Activated CD4-positive, alpha-beta memory T cell treated with anti-CD3 and anti-CD28 coated beads, Interleukin-2, amount 10 ng/mL, durations not matched to agents 7 days and 5 days (primary cell): Measurements from ENCODE around the gene DAPK1. TPM values are rescaled to one million over a fixed set of nuclear protein-coding genes. Genes with fewer than 3 reads are reported as not detected.
"Not testable (repeated sequence)": the region's sequence is repeated elsewhere in the genome, so short reads cannot be mapped to it uniquely, and the experiment has no call there.

Experiments used
- CTCF ChIA-PET: fragments of 350-600 bp; sonication (Branson Sonifier 250); formaldehyde crosslinking; loops from one replicate; lab custom pipeline; 2021; ENCODE audit warnings: antibody characterized with exemption, inconsistent platforms; lab: Charles Lee
- POLR2A ChIA-PET: fragments of 350-600 bp; sonication (Branson Sonifier 250); formaldehyde crosslinking; loops from one replicate; lab custom pipeline; 2021; ENCODE audit warnings: antibody characterized with exemption; lab: Charles Lee
- DNase-seq: peaks from one replicate; pipeline ENCODE4 v3.0.0-alpha.2; 2020
- H3K27ac Mint-ChIP-seq: one replicate; pipeline ENCODE4 v1.8.0; 2021; ENCODE audit warnings: mild to moderate bottlenecking, mixed read lengths
- H3K27me3 Mint-ChIP-seq: one replicate; pipeline ENCODE4 v1.8.0; 2021; ENCODE audit warnings: mixed read lengths
- H3K36me3 Mint-ChIP-seq: one replicate; pipeline ENCODE4 v1.8.0; 2021; ENCODE audit warnings: low read depth, mixed read lengths
- H3K4me1 Mint-ChIP-seq: one replicate; pipeline ENCODE4 v1.8.0; 2021; ENCODE audit warnings: mixed read lengths
- H3K4me3 Mint-ChIP-seq: one replicate; pipeline ENCODE4 v1.8.0; 2021; ENCODE audit warnings: mild to moderate bottlenecking, mixed read lengths
- H3K9me3 Mint-ChIP-seq: one replicate; pipeline ENCODE4 v1.8.0; 2021; ENCODE audit warnings: mixed read lengths
- total RNA-seq, 2 experiments: library from RNA; stranded (reverse); gene quantifications; one replicate each; pipeline ENCODE4 v1.2.3, GENCODE V29; 2021

Gene DAPK1
- total RNA-seq, 2 experiments from 2014 or later = 0.50 to 0.86 TPM

- Mint-ChIP-seq H3K36me3 (no peaks in the 10 kb centered on the region), H3K4me1 (no peaks in the 10 kb centered on the region), H3K9me3 (no peaks in the 10 kb centered on the region), H3K4me3 (no peak overlapping the region), H3K27me3 (no peaks in the 10 kb centered on the region), H3K27ac (no peak overlapping the region)
- ChIA-PET CTCF (interaction anchor here (1.0 kb wide), 1 partner anchor 144 kb away, joined by 3 read pairs; no protein-coding TSS in a partner anchor), POLR2A (no interaction called here)
- DNase-seq = no peak
Measured at GRCh38 chr9:87481890-87482855, 15.5 kb upstream of the DAPK1 start.

GRCh38 chr9:87490225-87490624 lies 7.4 kb upstream of the DAPK1 start:
- DNase-seq = no peak
- no peaks in the 10 kb centered on the region for H3K36me3 Mint-ChIP-seq
- ChIA-PET POLR2A (no interaction called here), CTCF (no interaction called here)
- no peak overlapping the region for H3K27ac Mint-ChIP-seq
- no peak overlapping the region for H3K4me3 Mint-ChIP-seq
- no peaks in the 10 kb centered on the region for H3K9me3 Mint-ChIP-seq
- H3K4me1 Mint-ChIP-seq = no peaks in the 10 kb centered on the region
- peaks cover 15% of the 10 kb centered on the region for H3K27me3 Mint-ChIP-seq

- Mint-ChIP-seq H3K9me3 (no peaks in the 10 kb centered on the region), H3K4me3 (no peak overlapping the region), H3K36me3 (no peaks in the 10 kb centered on the region), H3K4me1 (no peaks in the 10 kb centered on the region), H3K27ac (no peak overlapping the region), H3K27me3 (peaks cover 17% of the 10 kb centered on the region)
- ChIA-PET POLR2A (no interaction called here), CTCF (no interaction called here)
- no peak for DNase-seq
Measured at GRCh38 chr9:87490907-87491306, 6.8 kb upstream of the DAPK1 start.

GRCh38 chr9:87491523-87491922 lies 6.1 kb upstream of the DAPK1 start:
- ChIA-PET POLR2A (no interaction called here), CTCF (no interaction called here)
- Mint-ChIP-seq H3K36me3 (no peaks in the 10 kb centered on the region), H3K4me3 (no peak overlapping the region), H3K4me1 (no peaks in the 10 kb centered on the region), H3K27me3 (peaks cover 23% of the 10 kb centered on the region), H3K9me3 (no peaks in the 10 kb centered on the region), H3K27ac (no peak overlapping the region)
- DNase-seq = no peak

GRCh38 chr9:87492642-87493041 lies 5.0 kb upstream of the DAPK1 start:
- DNase-seq = no peak
- no peaks in the 10 kb centered on the region for H3K9me3 Mint-ChIP-seq
- no peak overlapping the region for H3K4me3 Mint-ChIP-seq
- no peaks in the 10 kb centered on the region for H3K36me3 Mint-ChIP-seq
- CTCF ChIA-PET = interaction anchor here (0.7 kb wide), 1 partner anchor 76 kb away, joined by 3 read pairs; no protein-coding TSS in a partner anchor
- peaks cover 31% of the 10 kb centered on the region for H3K27me3 Mint-ChIP-seq
- no peak overlapping the region for H3K27ac Mint-ChIP-seq
- POLR2A ChIA-PET = no interaction called here
- H3K4me1 Mint-ChIP-seq = no peaks in the 10 kb centered on the region

GRCh38 chr9:87494970-87495471 lies 2.6 kb upstream of the DAPK1 start:
- H3K9me3 Mint-ChIP-seq = no peaks in the 10 kb centered on the region
- POLR2A ChIA-PET = no interaction called here
- CTCF ChIA-PET = no interaction called here
- DNase-seq = no peak
- peaks cover 45% of the 10 kb centered on the region for H3K27me3 Mint-ChIP-seq
- H3K4me3 Mint-ChIP-seq = no peak overlapping the region
- no peaks in the 10 kb centered on the region for H3K36me3 Mint-ChIP-seq
- H3K4me1 Mint-ChIP-seq = peaks cover 8% of the 10 kb centered on the region
- H3K27ac Mint-ChIP-seq = no peak overlapping the region

- peak overlapping the region; percentile 49 for H3K4me3 Mint-ChIP-seq
- H3K9me3 Mint-ChIP-seq = no peaks in the 10 kb centered on the region
- no peak overlapping the region for H3K27ac Mint-ChIP-seq
- H3K27me3 Mint-ChIP-seq = peaks cover 48% of the 10 kb centered on the region
- H3K36me3 Mint-ChIP-seq = no peaks in the 10 kb centered on the region
- POLR2A ChIA-PET = no interaction called here
- H3K4me1 Mint-ChIP-seq = peaks cover 10% of the 10 kb centered on the region
- DNase-seq = no peak
- CTCF ChIA-PET = no interaction called here
Measured at GRCh38 chr9:87497080-87497603, 525 bp upstream of the DAPK1 start.

GRCh38 chr9:87498046-87498810 lies 561 bp downstream of the DAPK1 start:
- Mint-ChIP-seq H3K4me1 (peaks cover 10% of the 10 kb centered on the region), H3K27me3 (peaks cover 41% of the 10 kb centered on the region), H3K27ac (no peak overlapping the region), H3K4me3 (peak overlapping the region; percentile 30), H3K36me3 (no peaks in the 10 kb centered on the region), H3K9me3 (no peaks in the 10 kb centered on the region)
- POLR2A ChIA-PET = interaction anchor here (0.8 kb wide), 1 partner anchor 294 kb away, joined by 3 read pairs; no protein-coding TSS in a partner anchor
- no peak for DNase-seq
- CTCF ChIA-PET = no interaction called here

GRCh38 chr9:87498811-87499360 lies 1.2 kb downstream of the DAPK1 start:
- no peak overlapping the region for H3K27ac Mint-ChIP-seq
- no peaks in the 10 kb centered on the region for H3K9me3 Mint-ChIP-seq
- DNase-seq = no peak
- no peaks in the 10 kb centered on the region for H3K36me3 Mint-ChIP-seq
- CTCF ChIA-PET = no interaction called here
- H3K4me1 Mint-ChIP-seq = peaks cover 10% of the 10 kb centered on the region
- POLR2A ChIA-PET = interaction anchor here (0.8 kb wide), 1 partner anchor 293 kb away, joined by 3 read pairs; no protein-coding TSS in a partner anchor
- peaks cover 37% of the 10 kb centered on the region for H3K27me3 Mint-ChIP-seq
- H3K4me3 Mint-ChIP-seq = no peak overlapping the region

- Mint-ChIP-seq H3K27me3 (peaks cover 37% of the 10 kb centered on the region), H3K4me3 (no peak overlapping the region), H3K27ac (no peak overlapping the region), H3K36me3 (no peaks in the 10 kb centered on the region), H3K4me1 (peaks cover 10% of the 10 kb centered on the region), H3K9me3 (no peaks in the 10 kb centered on the region)
- ChIA-PET POLR2A (no interaction called here), CTCF (no interaction called here)
- no peak for DNase-seq
Measured at GRCh38 chr9:87499424-87500017, 1.9 kb downstream of the DAPK1 start.

GRCh38 chr9:87500491-87501270 lies 3.0 kb downstream of the DAPK1 start:
- Mint-ChIP-seq H3K27me3 (peaks cover 35% of the 10 kb centered on the region), H3K4me1 (peaks cover 10% of the 10 kb centered on the region), H3K36me3 (no peaks in the 10 kb centered on the region), H3K27ac (no peak overlapping the region), H3K9me3 (no peaks in the 10 kb centered on the region), H3K4me3 (no peak overlapping the region)
- no peak for DNase-seq
- POLR2A ChIA-PET = no interaction called here
- CTCF ChIA-PET = no interaction called here

GRCh38 chr9:87501271-87501656 lies 3.6 kb downstream of the DAPK1 start:
- H3K36me3 Mint-ChIP-seq, H3K9me3 Mint-ChIP-seq, H3K4me1 Mint-ChIP-seq, DNase-seq, H3K27ac Mint-ChIP-seq, CTCF ChIA-PET, POLR2A ChIA-PET, H3K4me3 Mint-ChIP-seq: not testable (repeated sequence)
- peaks cover 31% of the 10 kb centered on the region for H3K27me3 Mint-ChIP-seq
